Left lung (tissue), 10 donors: Measurements from ENCODE around the gene BAIAP3. TPM values are rescaled to one million over a fixed set of nuclear protein-coding genes. Genes with fewer than 3 reads are reported as not detected.

Source experiments
- ATAC-seq: fragments of 200-7000 bp; cut with Tn5 transposase; one replicate; pipeline ENCODE4 v1.9.1; 2020; ENCODE audit warnings: moderate library complexity
- DNase-seq, 4 donors: peaks; one replicate each; pipeline ENCODE4 v3.0.0-alpha.2; 2013 to 2020
- H3K27ac ChIP-seq, 2 donors: fragments of 200-600 bp; sonication (generic) in 1 of 2; one replicate each; pipeline versions ENCODE4 v1.5.0 to v1.8.0; 2020 to 2021
- H3K27me3 ChIP-seq, 2 donors: fragments of 200-600 bp; sonication (generic) in 1 of 2; one replicate each; pipeline versions ENCODE4 v1.5.0 to v1.8.0; 2020 to 2021
- H3K36me3 ChIP-seq, 2 donors: fragments of 200-600 bp; sonication (generic) in 1 of 2; one replicate each; pipeline versions ENCODE4 v1.5.0 to v1.8.0; 2020 to 2021
- H3K4me1 ChIP-seq, 2 donors: fragments of 200-600 bp; one replicate each; pipeline ENCODE4 v1.8.0; 2021
- H3K4me3 ChIP-seq, 2 donors: fragments of 200-600 bp; sonication (generic) in 1 of 2; one replicate each; pipeline versions ENCODE4 v1.5.0 to v1.8.0; 2020 to 2021; ENCODE audit warnings: mild to moderate bottlenecking in 1 of 2
- H3K9me3 ChIP-seq, 2 donors: fragments of 200-600 bp; sonication (generic) in 1 of 2; one replicate each; pipeline versions ENCODE4 v1.5.0 to v1.8.0; 2020 to 2021
- CTCF ChIP-seq, 2 donors: fragments of 200-600 bp; sonication (generic) in 1 of 2; IDR thresholded peaks; one replicate each; pipeline versions ENCODE4 v1.5.0 to v1.8.0; 2021; ENCODE audit warnings: antibody characterized with exemption in 2 of 2
- intact Hi-C, 2 donors: fragments of 100-400 bp; cut with DNase I; formaldehyde crosslinking; loops; one replicate each; pipeline versions ENCODE4 v1.11.2 to v1.14.2; 2022
- polyA plus RNA-seq, 6 donors: library from polyadenylated mRNA; unstranded; fragments of 120-200 nt; gene quantifications; one replicate each; pipeline ENCODE4 v1.2.1, GENCODE V29; 2013; ENCODE audit not compliant: insufficient read length in 6 of 6
- total RNA-seq, 2 donors: library from RNA; stranded (reverse); fragmentation: NEBNext Ultra II Directional; extraction: Animal tissue kit (Norgen Biotek cat#: 25700); gene quantifications; one replicate each; pipeline ENCODE4 v1.2.1, GENCODE V29; 2021
- donor health status: DM: no; HTN: yes; CAD: no.
- donor health status: DM: no; HTN: no; CAD: no.

Gene BAIAP3
- total and polyA plus RNA-seq, 8 donors, result 1.4 to 8.3 (median 4.2) TPM

- H3K36me3 ChIP-seq, result no peaks in the 10 kb centered on the region
- H3K27me3 ChIP-seq, result peaks cover 24 to 95% of the 10 kb centered on the region in 2 donors
- DNase-seq (no peak), ATAC-seq (no peak)
- no peaks in the 10 kb centered on the region for H3K9me3 ChIP-seq
- no peaks in the 10 kb centered on the region for H3K4me1 ChIP-seq
- TF ChIP-seq CTCF (IDR thresholded peaks at IDR 0.05), result no peak
- no peak overlapping the region for H3K4me3 ChIP-seq
- intact Hi-C loops, result no loop called here
- H3K27ac ChIP-seq, result no peak overlapping the region
These were observed 46.8 kb upstream of the BAIAP3 start for GRCh38 chr16:1286513-1287094.

GRCh38 chr16:1287982-1288670 lies 45.3 kb upstream of the BAIAP3 start:
- no peak for TF ChIP-seq CTCF (IDR thresholded peaks at IDR 0.05)
- no peaks in the 10 kb centered on the region for H3K9me3 ChIP-seq
- H3K36me3 ChIP-seq, result no peaks in the 10 kb centered on the region
- DNase-seq (no peak), ATAC-seq (no peak)
- no peak overlapping the region for H3K4me3 ChIP-seq
- no peak overlapping the region for H3K27ac ChIP-seq
- no peaks in the 10 kb centered on the region for H3K4me1 ChIP-seq
- intact Hi-C loops, result no loop called here
- peaks cover 24 to 92% of the 10 kb centered on the region in 2 donors for H3K27me3 ChIP-seq

GRCh38 chr16:1288813-1289476 lies 44.5 kb upstream of the BAIAP3 start:
- DNase-seq (no peak), ATAC-seq (no peak)
- no peak for TF ChIP-seq CTCF (IDR thresholded peaks at IDR 0.05)
- H3K27ac ChIP-seq, result no peak overlapping the region
- intact Hi-C loops, result no loop called here
- H3K27me3 ChIP-seq, result peaks cover 24 to 92% of the 10 kb centered on the region in 2 donors
- no peak overlapping the region for H3K4me3 ChIP-seq
- H3K4me1 ChIP-seq, result no peaks in the 10 kb centered on the region
- H3K9me3 ChIP-seq, result no peaks in the 10 kb centered on the region
- no peaks in the 10 kb centered on the region for H3K36me3 ChIP-seq

- TF ChIP-seq CTCF (IDR thresholded peaks at IDR 0.05), result no peak
- Histone ChIP-seq H3K9me3 (no peaks in the 10 kb centered on the region), H3K27ac (no peak overlapping the region), H3K4me3 (no peak overlapping the region), H3K4me1 (no peaks in the 10 kb centered on the region), H3K36me3 (no peaks in the 10 kb centered on the region), H3K27me3 (peaks cover 24 to 92% of the 10 kb centered on the region in 2 donors)
- DNase-seq (no peak), ATAC-seq (no peak)
- intact Hi-C loops, result no loop called here
These were observed 44.0 kb upstream of the BAIAP3 start for GRCh38 chr16:1289477-1289866.

GRCh38 chr16:1290063-1290501 lies 43.4 kb upstream of the BAIAP3 start:
- Histone ChIP-seq H3K27ac (no peak overlapping the region), H3K4me3 (no peak overlapping the region), H3K27me3 (peaks cover 24 to 96% of the 10 kb centered on the region in 2 donors), H3K36me3 (no peaks in the 10 kb centered on the region), H3K9me3 (no peaks in the 10 kb centered on the region), H3K4me1 (no peaks in the 10 kb centered on the region)
- no peak for ATAC-seq
- no peak for TF ChIP-seq CTCF (IDR thresholded peaks at IDR 0.05)
- intact Hi-C loops, result no loop called here
- DNase-seq, result no peak
